DOHH2 (cell line): Measurements from ENCODE around the gene FAM177A1.

Source experiments
- CTCF ChIP-seq: fragments of 200-600 bp; sonication (generic); IDR thresholded peaks from one replicate; pipeline ENCODE4 v1.5.1; 2014; ENCODE audit warnings: antibody characterized with exemption, mild to moderate bottlenecking, low read depth, low read length; ENCODE audit not compliant: poor library complexity, severe bottlenecking
- EZH2phosphoT487 ChIP-seq: fragments of 200-600 bp; sonication (generic); IDR thresholded peaks from 2 replicates; pipeline ENCODE4 v1.6.1; 2017; ENCODE audit warnings: borderline replicate concordance, mild to moderate bottlenecking, antibody characterized with exemption, low read length, moderate library complexity, mixed read lengths

- no peak for TF ChIP-seq CTCF
- no peak for TF ChIP-seq EZH2phosphoT487
Observed at GRCh38 chr14:35020713-35021112, 25.4 kb upstream of the FAM177A1 start.
